GM12865 (cell line): Measurements from ENCODE around the gene DNMT3A.
A peak's percentile ranks its signal among the peaks of the same experiment; 100 is the strongest.

Source experiments
- DNase-seq: peaks from one replicate; pipeline ENCODE4 v3.0.0; 2010; ENCODE audit warnings: low read depth
- H3K4me3 ChIP-seq: 2 replicates; pipeline ENCODE4 v1.5.1; 2011; ENCODE audit warnings: mild to moderate bottlenecking, low read depth, low read length, control low read depth
- TF ChIP-seq, protein P1 (sequence below): IDR thresholded peaks from 2 replicates; pipeline ENCODE4 v1.5.1; 2011; ENCODE audit warnings: low read length, control low read depth, low read depth, inconsistent platforms; ENCODE audit not compliant: insufficient read depth; ENCODE audit errors: missing control alignments

The DNMT3A gene

DNA sequence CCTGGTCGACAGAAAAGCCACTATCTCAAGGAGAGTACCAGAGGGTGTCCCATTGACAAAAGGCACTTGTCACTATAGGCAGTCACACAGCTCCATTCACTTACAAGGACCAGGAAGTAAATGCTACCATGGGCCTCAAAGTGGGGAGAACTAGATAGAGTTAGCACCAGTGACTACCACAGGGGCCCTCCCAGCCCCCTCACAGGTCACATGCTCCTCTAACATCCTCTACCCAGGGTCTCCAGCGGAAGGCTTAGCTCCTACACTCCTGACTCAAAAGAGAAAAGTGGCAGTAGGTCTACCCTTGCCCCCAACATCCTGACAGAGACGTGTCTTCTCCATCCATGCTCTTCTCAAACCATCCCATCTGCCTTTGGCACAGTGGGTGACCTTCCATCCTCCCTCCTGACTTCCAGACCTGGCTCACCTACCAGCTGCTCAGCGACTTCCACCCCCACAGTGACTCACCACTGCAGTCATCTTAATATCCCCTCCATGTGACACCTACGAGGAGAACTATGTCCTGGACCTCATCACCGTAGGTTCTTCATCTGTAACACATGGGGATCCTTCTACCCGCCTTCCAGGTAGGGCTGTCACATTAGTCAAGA, 5.6 kb upstream of the DNMT3A start:
- peak; percentile 25 for DNase-seq
- TF ChIP-seq, protein P1, sequence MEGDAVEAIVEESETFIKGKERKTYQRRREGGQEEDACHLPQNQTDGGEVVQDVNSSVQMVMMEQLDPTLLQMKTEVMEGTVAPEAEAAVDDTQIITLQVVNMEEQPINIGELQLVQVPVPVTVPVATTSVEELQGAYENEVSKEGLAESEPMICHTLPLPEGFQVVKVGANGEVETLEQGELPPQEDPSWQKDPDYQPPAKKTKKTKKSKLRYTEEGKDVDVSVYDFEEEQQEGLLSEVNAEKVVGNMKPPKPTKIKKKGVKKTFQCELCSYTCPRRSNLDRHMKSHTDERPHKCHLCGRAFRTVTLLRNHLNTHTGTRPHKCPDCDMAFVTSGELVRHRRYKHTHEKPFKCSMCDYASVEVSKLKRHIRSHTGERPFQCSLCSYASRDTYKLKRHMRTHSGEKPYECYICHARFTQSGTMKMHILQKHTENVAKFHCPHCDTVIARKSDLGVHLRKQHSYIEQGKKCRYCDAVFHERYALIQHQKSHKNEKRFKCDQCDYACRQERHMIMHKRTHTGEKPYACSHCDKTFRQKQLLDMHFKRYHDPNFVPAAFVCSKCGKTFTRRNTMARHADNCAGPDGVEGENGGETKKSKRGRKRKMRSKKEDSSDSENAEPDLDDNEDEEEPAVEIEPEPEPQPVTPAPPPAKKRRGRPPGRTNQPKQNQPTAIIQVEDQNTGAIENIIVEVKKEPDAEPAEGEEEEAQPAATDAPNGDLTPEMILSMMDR, result no peak
- no peak overlapping the region for H3K4me3 ChIP-seq

DNA sequence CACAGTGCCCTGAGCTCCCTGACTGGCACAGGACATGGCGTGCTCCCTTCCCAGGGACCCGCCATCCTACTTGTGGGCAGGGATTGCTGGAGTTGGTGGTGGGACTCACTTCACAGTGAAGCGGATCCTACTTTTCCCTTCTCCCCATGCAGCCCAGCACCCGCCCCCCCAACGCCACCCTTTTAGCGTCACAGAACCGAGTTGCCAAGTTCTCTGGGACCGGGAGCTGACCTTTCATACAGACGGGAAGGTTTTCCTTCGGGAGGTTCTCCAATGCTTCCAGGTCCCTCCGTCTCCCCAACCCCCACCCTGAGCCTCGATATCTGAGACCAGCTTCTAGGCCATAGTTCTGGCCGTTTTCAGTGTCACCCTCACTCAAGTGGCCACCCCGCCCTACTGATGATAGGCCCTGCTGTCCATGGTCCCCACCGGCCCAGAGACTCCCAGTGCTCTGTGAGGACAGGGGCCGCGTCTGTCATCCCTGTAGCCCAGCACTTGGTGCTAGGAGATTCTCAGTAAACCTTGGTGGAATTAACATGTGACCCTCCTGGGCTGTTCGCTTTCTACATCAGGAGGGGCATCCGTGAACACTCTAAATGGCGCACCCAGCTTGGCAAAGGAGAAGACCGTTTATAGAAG, 1.6 kb upstream of the DNMT3A start:
- no peak overlapping the region for H3K4me3 ChIP-seq
- TF ChIP-seq, protein P1, result no peak

DNA sequence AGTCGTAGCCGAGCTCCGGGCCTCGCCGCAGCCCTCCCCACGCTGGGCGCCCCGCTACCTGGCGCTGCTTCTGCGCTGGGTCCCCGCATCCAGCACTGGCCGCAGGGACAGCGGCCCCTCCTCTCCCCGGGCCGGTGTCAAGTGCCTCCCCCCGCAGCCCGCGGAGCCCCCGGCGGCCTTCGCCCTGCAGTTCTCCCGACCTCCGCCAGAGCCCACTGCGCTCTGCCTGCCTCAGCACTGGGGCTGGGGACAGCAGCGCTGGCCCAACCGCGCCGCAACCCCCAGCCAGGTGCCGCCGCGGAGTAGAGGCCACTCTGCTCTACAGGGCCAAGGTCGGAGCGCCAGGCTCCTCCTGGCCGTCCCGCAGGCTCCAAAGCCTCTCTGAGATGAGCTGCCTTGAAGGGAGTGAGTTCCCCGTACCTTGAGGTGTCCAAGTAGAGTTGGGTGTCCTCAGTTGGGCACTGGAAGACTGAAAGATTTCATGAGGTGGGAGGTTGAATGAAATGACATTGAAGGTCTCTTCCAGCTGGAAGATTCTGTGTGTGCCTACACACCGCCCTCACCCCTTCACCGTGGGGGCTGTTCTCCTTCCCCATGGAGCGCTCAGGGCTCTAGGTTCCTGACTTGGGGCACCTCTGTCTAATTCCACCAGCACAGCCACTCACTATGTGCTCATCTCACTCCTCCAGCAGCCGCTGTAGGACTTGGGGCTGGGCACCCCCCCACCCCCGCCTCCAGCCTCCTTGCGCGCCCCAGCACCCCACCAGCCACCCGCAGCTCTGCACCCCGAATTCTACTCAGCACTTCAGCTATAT, 854 bp upstream of the DNMT3A start:
- H3K4me3 ChIP-seq, result peak overlapping the region; percentile 65
- DNase-seq, result peak; percentile 91
- TF ChIP-seq, protein P1, result peak; percentile 98

More for the DNA sequence above, 1.6 kb upstream of the DNMT3A start:
- no peak for DNase-seq

DNA sequence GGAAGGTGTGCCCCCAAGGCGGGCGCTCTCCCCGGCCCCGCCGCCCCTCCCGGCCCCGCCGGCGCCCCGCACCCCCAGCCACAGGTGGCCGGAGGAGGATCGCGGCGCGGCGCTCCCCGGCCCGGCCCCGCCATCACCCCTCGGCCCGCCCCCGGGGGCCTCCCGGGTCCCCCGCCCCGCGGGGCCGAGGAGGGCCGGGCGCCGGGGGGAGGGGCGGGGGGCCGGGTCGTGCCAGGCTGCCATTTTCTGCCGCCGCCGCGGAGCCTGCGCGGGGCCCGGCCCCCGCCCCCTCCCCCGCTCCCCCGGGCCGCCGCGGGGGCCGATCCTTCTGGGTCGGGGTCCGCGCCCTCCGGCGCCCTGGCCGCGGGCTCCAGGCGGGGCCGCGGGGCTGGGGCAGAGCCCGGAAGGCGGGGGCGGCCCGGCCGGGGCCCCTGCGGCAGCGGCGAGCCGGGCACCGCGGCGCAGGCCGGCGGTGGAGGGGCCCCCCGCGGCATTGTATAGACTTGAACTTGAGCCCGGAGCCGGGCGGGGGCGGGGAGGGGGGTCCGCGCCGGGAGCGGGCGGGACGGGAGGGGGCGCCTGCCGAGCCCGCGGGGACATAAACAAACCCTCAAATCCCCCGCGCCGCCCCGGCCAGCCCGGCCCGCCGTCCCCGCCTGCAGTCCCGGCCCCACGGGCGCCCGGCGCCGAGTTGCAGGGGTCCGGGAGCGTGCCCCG, 556 bp downstream of the DNMT3A start:
- peak overlapping the region; percentile 50; the same call in 1 of the 2 replicates for H3K4me3 ChIP-seq
- TF ChIP-seq, protein P1, result no peak
- peak; percentile 26 for DNase-seq

DNA sequence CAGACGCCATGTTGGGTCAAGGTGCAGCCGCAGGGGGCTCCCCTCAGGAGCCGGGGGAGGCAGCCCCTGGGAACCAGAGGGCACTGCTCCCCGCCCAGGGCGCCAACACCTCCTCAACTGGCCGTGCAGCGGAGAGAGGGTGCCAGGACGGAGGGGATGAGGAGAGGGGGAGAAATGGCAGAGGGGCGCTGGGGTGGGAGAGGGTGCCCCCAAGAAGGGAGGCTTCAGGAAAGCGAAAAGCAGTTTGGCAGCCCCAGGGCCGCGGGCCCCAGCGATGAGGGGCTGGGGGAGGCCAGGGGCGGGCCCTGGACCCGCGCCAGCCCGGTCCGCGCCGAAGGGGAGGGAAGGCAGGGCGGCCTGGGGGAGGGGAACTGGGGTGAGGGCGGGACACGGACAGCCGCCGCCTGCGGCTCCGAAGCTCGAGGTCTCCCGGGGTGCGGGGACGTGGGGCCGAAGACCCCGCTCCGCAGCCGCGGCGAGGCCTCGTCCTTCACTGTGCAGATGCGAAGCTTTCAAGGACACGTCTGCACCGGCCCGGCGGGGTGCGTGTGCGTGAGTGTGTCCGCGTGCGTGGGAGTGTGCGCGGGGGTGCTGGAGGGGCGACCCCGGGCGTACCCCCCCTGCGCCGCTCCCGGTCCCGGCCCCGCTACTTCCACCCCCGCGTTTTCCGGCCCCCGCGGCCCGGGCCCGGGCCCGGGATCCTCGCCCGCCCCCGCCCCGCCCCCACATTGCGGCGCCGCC, 1.4 kb downstream of the DNMT3A start:
- peak overlapping the region; percentile 50 for H3K4me3 ChIP-seq
- DNase-seq, result peak; percentile 21
- TF ChIP-seq, protein P1, result no peak

DNA sequence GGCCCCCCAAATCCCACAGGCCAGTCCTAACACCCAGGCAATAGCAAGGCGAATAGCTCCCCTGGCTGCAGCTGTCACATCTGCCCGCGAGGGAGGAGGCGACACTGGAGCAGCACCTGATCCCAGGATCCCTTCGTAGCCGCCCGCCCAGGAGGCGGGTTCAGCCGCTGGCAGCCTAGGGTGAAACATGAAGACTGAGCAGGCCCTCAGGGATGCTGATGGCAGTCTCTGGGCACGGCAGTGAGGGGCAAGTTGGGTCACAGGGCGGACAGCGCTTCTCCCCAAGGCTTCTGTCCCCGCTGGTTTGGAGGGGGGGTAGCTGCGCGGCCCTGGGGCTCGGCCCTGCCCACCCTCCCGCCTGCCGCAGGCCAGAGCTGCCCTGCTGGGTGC, 1.9 kb downstream of the DNMT3A start:
- no peak overlapping the region for H3K4me3 ChIP-seq
- DNase-seq, result no peak
- TF ChIP-seq, protein P1, result no peak
